Measurements from ENCODE around the gene LRIG1.
"Not testable (repeated sequence)": the region's sequence is repeated elsewhere in the genome, so short reads cannot be mapped to it uniquely, and the experiment has no call there.

LRIG1 gene

DNA sequence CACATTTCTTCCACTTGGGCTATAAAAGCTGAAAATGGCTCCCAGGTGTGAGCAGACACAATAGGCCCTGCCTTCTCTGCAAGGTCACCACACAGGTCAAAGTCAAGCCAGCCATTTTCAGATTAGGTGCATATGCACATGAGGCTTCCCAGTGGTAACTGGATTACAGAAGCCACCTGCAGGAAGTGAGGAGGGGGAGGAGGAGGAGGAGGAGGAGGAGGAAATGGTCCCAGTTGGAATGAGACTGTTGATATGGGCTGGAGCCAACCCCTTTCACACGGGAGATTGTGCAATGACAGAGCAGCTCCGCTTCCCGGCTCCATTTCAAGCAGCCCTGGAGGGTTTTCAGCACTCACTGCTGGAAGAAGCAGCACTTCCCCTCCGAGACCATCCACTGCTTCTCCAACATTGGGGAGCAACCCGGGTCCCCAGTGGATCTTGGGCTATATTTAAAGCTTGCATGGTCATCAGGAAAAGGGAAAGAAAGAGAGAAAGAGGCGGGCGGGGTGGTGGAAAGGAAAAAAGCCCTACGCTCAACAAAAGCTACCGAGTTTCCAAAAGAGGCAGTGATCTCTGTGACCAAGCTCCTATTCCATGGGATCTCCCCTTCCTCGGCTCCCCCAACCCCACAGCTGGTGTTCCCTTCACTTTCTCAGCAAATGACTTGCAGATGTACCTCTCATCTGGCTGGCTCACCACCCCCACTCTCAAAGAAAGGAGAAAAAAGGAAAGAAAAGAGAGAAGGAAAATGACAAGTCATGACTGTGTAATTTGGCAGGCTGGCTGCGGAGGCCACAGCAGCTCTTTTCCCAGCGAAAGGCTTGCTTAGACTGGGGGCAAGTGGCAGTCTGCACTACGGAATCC, 58.3 kb downstream of the LRIG1 start:
- no peak for DNase-seq (ENCODE audit: low read depth, low spot score)

DNA sequence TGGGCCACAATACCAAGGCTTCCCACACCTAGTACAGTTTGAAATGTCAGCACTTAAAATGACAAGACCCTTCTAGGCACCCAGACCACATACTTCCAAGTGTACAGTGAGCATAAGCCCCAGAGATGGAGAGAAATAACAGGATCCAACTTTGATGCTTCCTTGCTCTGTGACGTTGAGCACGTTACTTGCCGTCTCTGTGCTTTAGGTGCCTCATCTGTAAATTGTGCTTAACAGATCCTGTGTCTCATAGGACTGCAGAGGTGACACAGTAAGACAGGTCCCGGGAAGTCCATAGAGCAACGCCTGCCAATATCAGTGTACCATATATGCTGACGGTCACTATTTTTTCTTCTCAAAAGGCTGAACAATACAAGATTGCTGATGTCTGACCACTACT, 59.1 kb downstream of the LRIG1 start:
- no peak for DNase-seq (ENCODE audit: low read depth, low spot score)

DNA sequence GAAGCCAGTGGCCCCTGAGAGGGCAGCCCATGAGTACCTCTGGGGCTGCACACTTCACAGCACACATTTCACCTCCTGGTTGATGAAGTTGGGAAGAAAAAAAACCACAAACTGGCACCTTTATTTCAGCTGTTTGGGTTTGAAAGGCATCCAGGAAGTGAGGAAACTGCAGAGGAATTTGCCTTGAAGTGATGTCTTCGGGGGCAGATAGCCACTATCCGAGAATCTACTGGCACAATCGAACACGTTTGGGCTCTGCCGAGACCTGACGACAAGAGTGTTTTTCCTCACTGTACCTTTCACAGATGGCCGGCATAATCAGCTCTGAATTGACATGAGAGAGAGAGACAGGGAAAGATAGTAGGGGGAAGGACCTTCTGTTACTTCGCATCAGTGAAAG, 59.7 kb downstream of the LRIG1 start:
- no peak for DNase-seq (ENCODE audit: low read depth, low spot score)

DNA sequence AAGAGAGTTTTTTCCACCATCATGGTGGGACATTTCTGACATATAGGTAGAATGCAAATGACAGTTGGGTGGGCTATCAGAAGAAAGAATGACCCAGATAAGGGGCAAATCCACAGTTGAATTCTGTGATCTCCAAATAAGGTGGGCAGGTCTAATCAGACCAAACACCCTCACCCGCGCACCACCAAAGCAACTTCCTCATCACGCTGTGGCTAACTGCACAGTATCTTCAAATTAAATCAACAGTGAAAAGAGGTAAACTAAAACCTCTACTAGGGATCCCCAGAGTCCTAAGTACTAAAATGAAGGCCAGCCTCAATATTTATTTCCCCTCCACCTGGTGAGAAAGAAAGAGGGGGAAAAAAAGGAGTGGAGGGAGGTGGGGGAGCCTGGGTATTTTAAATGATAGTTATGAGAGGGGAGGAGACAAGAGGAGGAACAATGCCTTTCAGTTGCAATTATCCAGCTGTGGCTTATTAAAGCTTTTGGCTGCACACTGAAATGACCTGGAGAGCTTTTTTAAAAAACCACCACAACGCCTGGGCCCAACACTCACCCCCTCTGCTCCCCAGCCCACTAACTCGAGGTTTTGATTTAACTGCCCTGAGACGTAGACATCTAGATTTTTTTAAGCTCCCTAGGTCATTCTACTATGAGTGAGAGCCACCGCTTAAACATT, 61.0 kb downstream of the LRIG1 start:
- no peak for DNase-seq (ENCODE audit: low read depth, low spot score)

DNA sequence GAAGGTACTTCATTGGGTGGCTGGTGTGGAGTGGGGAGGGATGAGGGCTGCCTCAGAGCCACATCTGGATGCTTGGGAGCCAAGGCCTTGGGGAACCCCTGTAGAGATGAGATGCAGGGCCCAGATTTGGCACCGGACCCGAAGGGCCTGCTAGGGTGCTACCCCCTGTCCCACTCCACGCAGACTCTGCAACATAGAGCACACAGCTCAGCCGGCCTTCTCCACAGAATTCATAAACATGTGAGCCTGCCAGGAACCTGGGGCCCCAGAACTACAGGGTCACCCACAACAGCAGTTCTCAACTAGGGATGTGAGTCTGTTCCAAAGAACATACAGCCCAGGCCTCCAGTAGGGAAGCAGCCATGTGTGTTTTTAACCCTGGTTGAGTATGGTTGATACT, 62.8 kb downstream of the LRIG1 start:
- DNase-seq (ENCODE audit: low read depth, low spot score): peak; percentile 63

DNA sequence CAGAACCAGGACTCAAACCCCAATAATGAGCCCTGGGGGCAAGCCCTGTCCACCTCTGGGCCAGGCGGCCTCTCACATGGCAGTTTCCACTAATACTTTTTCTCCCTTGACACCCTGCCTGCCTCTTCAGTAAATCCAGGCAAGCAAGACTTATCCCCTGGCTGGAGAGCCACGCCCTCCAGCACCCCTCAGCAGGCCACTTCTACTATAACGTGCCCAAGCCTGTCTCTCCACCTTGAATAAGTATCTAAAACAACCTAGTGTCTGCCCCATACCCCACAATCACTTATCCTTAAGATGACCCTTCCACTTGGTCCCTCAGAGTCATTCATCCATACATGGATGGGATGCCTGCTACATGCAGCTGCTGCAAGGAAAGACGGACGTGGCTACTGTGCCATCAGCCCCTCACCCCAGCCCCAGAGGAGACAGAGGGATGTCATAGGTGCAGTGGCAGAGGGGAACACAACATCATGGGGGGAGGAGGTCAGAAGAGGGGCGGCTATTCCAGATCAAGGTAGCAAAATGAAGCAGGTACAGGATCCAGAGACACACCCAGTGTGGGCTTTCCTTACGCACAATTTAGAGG, 63.4 kb downstream of the LRIG1 start:
- DNase-seq (ENCODE audit: low read depth, low spot score): no peak

DNA sequence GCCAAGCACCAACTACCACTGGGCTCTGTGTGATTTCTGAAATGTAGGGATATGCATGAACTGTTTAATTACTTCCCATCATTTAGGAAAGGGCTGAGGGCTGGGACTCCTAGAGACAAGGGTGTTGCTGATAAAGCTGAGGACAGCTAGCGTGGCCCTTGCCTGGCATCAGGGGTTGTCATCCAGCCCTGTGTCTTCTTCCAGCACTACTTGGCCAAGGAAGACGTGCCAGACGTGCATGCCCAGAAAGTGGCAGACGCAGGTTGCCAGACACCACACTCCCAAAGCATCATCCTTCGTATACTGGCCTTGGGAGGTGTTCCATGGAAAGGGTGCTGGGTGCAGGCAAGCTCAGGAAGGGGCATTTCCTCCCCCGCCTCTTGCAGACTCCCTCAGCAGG, 64.8 kb downstream of the LRIG1 start:
- DNase-seq (ENCODE audit: low read depth, low spot score): no peak

DNA sequence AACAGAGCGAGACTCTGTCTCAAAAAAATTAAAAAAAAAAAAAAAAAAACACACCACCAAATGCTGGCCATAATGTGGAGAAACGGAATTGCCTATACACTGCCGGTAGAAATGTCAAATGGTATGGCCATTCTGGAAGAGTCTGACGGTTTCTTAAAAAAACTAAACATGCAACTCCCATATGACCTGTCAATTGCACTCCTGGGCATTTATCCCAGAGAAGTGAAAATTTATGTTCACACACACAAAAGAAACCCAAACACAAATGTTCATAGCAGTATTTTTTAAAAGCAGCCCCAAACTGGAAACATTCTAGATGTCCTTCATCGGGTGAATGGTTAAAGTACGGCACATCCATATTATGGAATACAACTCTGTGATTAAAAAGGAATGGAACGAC, 66.1 kb downstream of the LRIG1 start:
- no peak for DNase-seq (ENCODE audit: low read depth, low spot score)

DNA sequence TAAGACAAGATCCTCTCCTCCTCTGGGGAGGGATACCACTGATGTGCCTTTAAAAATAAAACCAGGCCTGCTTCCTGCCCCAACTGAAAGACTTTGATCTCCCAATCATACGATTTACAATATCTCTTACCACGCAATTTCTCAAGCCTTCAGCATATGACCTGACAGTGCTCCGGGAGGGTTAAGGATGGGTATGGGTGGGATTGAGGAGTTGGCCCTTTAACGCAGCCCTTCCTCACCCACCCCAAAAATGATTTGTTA, 67.4 kb downstream of the LRIG1 start:
- no peak for DNase-seq (ENCODE audit: low read depth, low spot score)

DNA sequence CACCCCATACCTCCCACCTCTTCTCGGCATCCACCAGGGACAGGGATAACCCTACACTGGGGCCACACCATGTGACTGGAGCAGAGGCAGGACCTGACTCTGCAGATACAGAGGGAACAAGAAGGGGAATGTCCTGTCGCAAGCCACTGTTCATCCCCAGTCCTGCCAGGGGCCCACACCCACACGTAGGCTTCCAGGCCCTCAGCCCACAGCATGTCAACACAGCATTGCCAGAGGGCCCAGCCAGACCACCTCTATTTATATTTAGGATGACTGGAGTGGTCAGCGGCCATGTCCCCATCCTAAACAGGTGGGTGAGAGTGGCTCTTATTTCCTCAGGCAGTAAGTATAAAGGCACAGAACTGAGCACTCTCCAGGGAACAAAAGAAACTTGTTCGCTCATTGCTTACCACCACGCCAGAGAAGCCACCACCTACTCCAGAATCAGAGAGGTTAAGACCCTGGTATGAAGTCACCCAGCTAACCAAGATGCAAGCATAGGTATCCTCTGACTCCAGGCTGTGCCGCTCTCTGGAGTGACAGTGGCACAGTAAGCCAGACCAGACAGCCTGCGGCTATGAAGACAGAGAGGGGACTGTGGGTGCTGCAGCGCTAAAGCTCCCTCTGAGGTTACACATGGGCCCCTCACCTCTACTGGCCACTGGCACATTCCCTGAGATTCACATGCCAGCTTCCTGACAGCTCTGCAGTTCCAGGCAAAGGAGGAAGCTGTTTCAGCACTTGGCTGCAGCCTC, 67.9 kb downstream of the LRIG1 start:
- DNase-seq (ENCODE audit: low read depth, low spot score): no peak

DNA sequence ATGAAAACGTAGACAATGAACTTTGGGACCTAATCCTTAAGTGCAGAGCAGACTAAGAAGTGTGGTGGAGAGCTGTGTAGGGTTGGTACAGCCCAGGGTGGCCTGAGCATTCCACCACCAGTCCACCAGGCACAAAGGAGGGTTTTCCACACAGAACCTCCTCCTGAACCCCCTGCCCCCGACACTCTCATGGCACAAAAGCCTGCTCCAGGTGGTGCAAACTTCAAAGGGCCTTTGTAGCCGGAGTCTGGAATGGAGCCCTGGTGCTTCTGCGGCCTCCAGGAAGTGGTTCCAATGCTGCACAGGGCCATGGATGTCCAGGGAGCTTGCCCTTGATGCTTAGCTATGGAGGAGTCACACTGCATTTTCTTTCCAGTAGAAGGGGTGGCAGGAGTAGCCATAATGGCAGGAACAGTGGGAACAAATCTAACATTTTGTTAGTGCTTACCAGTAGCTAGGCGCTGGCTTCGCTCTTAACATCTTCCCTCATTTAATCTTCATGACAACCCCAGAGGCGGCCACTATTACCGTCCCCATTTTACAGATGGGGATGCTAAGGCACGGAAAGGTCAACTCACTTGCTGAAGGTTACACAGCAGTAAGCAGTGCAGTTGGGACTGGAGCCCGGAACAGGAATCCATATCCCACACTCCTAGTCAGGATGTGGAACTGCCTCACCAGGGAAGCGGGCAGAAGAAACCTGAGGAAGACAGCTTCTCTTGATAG, 68.6 kb downstream of the LRIG1 start:
- no peak for DNase-seq (ENCODE audit: low read depth, low spot score)

DNA sequence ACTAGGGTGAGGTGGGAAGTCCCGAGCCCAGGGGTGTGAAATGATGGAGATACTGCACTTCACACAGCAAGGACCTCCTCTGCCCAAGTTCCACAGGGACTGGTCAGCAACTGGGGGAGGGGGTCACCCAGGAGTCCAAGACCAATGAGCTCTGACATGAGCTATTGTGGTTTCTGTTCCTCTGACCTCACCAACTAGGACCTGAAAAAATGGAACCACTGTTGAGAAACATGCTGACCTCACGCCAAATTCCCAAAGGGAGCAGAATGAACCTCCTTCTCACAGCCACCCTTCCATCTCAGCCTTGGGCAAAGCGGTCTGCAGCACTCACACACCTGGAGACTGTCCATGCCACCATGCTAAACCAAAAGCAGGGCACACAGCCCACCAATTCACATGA, 69.3 kb downstream of the LRIG1 start:
- no peak for DNase-seq (ENCODE audit: low read depth, low spot score)

DNA sequence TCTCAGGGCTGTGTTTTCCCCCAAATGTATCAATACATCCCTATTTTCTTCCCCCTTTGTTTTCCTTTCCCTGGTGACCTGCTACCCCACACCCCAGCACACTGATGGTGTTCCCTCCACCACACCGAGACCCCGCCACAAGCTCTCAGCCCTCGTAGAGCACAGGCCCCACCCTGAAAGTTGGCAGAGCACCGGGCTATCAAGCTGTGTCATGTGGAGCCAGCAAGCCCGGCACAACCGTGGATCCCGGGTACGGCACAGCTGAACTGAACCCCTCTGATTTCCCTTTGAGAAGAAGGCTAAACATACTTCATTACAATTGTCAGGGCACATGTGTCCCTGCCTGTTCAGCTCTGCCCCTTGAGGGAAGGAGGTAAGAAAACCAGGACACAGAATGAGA, 69.9 kb downstream of the LRIG1 start:
- DNase-seq (ENCODE audit: low read depth, low spot score): no peak

DNA sequence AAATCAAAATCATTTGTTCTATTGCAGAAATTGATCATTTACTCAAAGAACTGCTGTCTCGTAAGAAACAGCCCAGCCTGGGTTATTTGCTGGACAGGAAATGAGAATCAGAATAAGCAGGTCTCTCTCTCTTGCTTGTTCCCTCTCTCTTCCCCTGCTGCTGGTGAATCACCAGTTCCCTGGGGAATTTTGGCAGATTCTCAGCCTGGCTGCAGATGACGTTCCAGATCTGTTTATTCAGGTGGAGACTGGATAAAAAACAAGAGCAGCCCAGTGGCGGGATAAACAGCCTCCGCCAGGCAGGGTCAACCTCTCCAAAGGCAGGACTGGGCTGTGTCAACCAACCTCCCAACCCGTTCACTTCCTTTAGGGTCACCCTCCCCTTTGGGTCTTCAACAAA, 72.1 kb downstream of the LRIG1 start:
- DNase-seq (ENCODE audit: low read depth, low spot score): peak; percentile 97

DNA sequence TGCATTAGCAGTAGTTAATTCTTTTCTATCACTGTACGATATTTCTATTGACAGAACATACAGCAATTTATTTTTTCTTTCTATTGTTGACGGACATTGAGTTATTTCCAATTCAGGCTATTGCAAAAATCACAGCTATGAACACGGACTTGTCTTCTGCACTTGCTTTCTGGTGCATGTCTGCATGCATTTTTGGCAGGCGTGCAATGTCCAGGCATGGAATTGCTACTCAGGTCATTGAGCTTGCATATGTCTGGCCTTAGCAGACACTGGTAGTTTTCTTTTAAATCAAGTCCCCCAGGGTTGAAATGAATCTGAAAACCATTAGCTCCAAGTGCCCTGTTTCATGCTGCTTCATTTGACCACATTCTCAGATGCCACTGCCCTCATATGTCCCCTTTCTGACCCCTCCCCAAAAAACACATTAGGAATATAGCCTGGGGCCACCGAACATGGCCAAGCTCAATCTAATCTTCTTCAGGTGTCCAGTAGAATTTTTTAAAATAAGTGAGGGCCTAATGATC, 72.8 kb downstream of the LRIG1 start:
- no peak for DNase-seq (ENCODE audit: low read depth, low spot score)

DNA sequence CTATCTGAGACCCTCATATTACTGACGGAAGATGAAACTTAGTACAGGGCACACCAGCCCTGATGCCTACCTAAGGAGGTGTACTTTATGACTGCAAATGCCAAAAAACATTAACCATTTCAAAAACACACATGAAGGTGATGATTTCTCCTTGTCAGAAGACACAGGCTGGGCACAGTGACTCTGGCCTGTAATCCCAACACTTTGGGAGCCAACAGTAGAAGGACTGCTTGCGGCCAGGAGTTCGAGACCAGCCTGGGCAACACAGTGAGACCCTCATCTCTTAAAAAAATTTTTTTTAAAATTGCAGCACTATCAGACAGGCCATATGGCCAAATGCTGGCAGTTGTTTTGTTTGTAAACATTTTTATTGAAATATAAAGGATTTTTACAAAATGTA, 73.5 kb downstream of the LRIG1 start:
- DNase-seq (ENCODE audit: low read depth, low spot score): no peak

DNA sequence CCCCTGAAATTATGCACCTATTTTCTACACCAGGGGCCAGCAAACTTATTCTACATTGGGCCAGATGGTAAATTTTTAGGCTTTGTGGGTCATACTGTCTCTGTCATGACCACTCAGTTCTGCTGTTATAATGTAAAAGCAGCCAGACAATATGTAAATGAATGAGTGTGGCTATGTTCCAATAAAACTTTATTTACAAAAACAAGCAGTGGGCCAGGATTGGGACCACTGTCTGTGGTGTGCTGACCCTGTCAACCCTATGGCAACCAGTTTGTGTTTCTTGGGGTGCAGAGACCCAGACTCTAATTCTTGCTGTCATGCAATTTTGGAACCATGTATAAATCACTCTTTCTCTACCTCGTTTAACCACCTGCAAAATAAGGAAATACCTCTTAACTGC, 74.7 kb downstream of the LRIG1 start:
- no peak for DNase-seq (ENCODE audit: low read depth, low spot score)

DNA sequence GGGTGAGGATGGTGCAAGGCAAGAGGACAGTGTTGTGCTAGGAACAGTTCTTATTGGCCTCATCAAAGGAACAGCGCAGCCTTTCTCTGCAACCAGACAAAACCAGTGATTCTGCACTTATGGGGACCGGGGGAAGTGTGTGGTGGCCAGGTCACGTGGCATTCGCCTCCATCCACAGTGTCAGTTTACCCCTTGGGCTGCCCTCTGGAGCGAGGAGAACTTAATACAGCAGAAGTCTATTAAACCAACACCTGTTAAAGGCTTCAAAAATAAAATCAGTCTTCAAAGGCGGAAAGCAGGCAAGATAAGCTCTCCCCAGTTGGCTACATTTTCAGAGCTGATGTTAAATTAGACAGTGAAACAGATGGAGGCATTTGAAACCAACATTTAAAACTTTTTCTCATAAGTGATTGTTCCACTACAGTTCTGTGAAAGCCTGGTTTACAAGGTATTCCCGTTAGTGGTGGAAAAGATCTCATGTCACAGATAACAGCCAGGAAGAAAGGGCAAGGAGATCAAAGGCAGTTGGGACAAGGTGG, 75.2 kb downstream of the LRIG1 start:
- no peak for DNase-seq (ENCODE audit: low read depth, low spot score)

DNA sequence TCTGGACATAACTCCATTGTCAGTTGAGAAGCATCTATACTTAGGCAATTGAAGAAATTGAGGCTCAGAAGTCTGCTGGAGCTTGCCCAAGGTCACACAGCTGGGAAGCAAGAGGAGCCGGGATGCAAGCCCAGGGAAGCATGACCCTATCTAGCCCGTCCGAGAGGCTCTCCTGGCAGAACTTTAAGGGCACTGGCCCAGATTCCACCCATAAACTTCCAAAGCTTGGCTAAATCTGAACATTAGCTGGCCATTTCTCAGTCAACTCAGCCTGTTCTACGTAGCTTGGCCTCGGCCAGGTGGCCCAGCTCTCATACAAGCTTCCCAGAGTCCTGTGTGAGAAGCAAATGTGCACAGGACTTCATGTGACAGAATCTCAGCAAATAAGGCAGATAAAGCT, 75.8 kb downstream of the LRIG1 start:
- DNase-seq (ENCODE audit: low read depth, low spot score): no peak

DNA sequence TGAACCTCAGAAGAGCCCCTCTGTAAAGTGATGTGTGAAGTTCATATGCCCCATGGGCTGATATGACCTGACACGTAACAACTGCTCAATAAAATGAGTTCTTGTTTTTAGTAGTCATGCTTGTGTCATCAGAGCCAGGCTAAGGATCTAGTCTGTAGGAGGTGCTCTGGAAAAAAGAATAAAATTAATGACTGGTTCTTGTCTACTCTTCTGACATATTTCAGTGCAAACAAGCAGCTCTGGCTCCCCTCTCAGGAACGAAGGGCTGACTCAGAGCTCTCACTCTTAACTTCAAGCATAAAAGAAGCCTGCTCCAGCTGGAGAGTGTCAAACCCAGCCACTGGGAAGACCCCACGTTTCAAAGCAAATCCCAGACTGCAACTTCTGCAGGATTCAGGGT, 77.0 kb downstream of the LRIG1 start:
- no peak for DNase-seq (ENCODE audit: low read depth, low spot score)

DNA sequence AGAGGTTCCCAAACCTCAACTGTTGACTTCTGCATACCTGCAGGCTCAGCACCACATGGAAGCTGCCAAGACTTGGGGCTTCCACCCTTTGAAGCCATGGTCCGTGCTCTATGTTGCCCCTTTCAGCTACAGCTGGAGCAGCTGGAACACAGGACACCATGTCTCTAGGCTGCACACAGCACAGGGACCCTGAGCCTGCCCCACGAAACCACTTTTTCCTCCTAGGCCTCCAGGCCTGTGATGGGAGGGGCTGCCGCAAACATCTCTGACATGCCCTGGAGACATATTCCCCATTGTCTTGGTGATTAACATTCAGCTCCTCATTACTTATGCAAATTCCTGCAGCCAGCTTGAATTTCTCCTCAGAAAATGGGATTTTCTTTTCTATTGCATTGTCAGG, 78.9 kb downstream of the LRIG1 start:
- not testable (repeated sequence) for DNase-seq (ENCODE audit: low read depth, low spot score)

Data from smooth muscle cell of the brain vasculature (primary cell).